Endodermal cell (in vitro differentiated cells): ENCODE results near the gene SMARCA1. TPM values are rescaled to one million over a fixed set of nuclear protein-coding genes. Genes with fewer than 3 reads are reported as not detected.
"Not testable (repeated sequence)": the region's sequence is repeated elsewhere in the genome, so short reads cannot be mapped to it uniquely, and the experiment has no call there.

ENCODE experiments used
- DNase-seq: peaks from one replicate; pipeline ENCODE4 v3.0.0-alpha.2; 2017
- H3K27ac ChIP-seq: 2 replicates; pipeline ENCODE4 v1.5.1; 2013; ENCODE audit warnings: mild to moderate bottlenecking, low read depth, low read length, moderate library complexity
- H3K27me3 ChIP-seq: 2 replicates; pipeline ENCODE4 v1.6.1; 2013; ENCODE audit warnings: mild to moderate bottlenecking, low read length, moderate library complexity; ENCODE audit not compliant: insufficient read depth, control insufficient read depth, poor library complexity, severe bottlenecking
- H3K36me3 ChIP-seq: 2 replicates; pipeline ENCODE4 v1.7.0; 2013; ENCODE audit warnings: mild to moderate bottlenecking, low read length, moderate library complexity; ENCODE audit not compliant: control insufficient read depth, insufficient read depth
- H3K4me1 ChIP-seq: one replicate; pipeline ENCODE4 v1.7.0; 2013; ENCODE audit warnings: low read length; ENCODE audit not compliant: control insufficient read depth, insufficient read depth
- H3K4me3 ChIP-seq: 2 replicates; pipeline ENCODE4 v1.5.1; 2013; ENCODE audit warnings: mild to moderate bottlenecking, low read length, moderate library complexity
- H3K9ac ChIP-seq: 2 replicates; pipeline ENCODE4 v1.6.1; 2013; ENCODE audit warnings: mild to moderate bottlenecking, low read length, moderate library complexity; ENCODE audit not compliant: poor library complexity, severe bottlenecking; ENCODE audit errors: extremely low read depth
- H3K9me3 ChIP-seq: 2 replicates; pipeline ENCODE4 v1.6.1; 2013; ENCODE audit warnings: mild to moderate bottlenecking, low read length, moderate library complexity; ENCODE audit not compliant: control insufficient read depth
- H3K27ac Mint-ChIP-seq: 2 replicates; pipeline ENCODE4 v1.8.0; 2020; ENCODE audit warnings: mixed read lengths
- H3K27me3 Mint-ChIP-seq: 2 replicates; pipeline ENCODE4 v1.8.0; 2021; ENCODE audit warnings: mild to moderate bottlenecking, mixed read lengths; ENCODE audit not compliant: insufficient read depth
- H3K36me3 Mint-ChIP-seq: 2 replicates; pipeline ENCODE4 v1.8.0; 2020; ENCODE audit warnings: low read depth, mixed read lengths
- H3K4me1 Mint-ChIP-seq: 2 replicates; pipeline ENCODE4 v1.8.0; 2020; ENCODE audit warnings: mixed read lengths
- H3K4me3 Mint-ChIP-seq: 2 replicates; pipeline ENCODE4 v1.8.0; 2020; ENCODE audit warnings: mild to moderate bottlenecking, moderate library complexity, mixed read lengths
- H3K9me3 Mint-ChIP-seq: 2 replicates; pipeline ENCODE4 v1.8.0; 2020; ENCODE audit warnings: mild to moderate bottlenecking, mixed read lengths
- CTCF ChIP-seq: fragments of 200-600 bp; sonication (generic); conservative IDR thresholded peaks from 2 replicates; pipeline ENCODE4 v1.5.0; 2021; ENCODE audit warnings: antibody characterized with exemption, mild to moderate bottlenecking
- WGBS, 2 experiments: methylation state at CpG; one replicate each; pipeline versions ENCODE4 v1.1.5 to v1.1.7; 2013; ENCODE audit warnings: missing lambda C conversion rate in 2 of 2, mixed read lengths in 1 of 2; ENCODE audit not compliant: insufficient coverage in 1 of 2, insufficient read length in 1 of 2; 5-methylcytosine and 5-hydroxymethylcytosine counted together
- total RNA-seq, 2 donors: library from RNA; stranded (reverse); fragmentation: NEBNext Ultra II Directional in 1 of 2; extraction: Animal tissue kit (Norgen Biotek cat#: 25700) in 1 of 2; gene quantifications; 2 replicates in 1 of 2; 3 replicates in 1 of 2; pipeline ENCODE4 v1.2.1, GENCODE V29; 2021

Gene SMARCA1
- total RNA-seq, 2 donors from 2014 or later: 83.3 to 146 TPM

DNA sequence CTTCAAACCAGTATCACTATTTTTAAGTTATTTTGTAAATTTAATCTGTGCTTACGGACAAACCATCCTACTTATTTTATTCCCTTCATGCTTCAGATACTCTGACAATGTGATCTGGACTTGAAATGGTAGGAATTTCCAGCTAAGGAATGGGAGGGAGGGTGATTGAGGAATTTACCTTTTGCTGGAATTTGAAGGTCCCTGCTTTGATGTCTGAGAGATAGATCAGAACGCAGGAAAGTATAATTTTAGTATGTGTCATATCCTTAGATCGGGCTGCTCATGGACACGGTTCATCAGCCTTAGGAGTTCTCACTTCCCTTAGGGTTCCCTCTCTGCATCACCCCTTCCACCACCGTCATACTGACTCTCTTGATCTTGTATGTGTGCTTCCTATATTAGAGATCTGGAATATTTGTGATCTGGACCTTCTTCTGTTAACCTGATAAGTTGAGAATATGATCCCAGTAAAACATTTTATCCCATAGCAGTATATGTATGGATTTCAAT lies 33.6 kb upstream of the SMARCA1 start:
- Histone ChIP-seq H3K27ac (no peak overlapping the region), H3K9me3 (no peaks in the 10 kb centered on the region), H3K9ac (no peak overlapping the region), H3K4me1 (no peaks in the 10 kb centered on the region), H3K27me3 (no peaks in the 10 kb centered on the region), H3K4me3 (no peak overlapping the region), H3K36me3 (peaks cover 32% of the 10 kb centered on the region)
- peaks cover 55% of the 10 kb centered on the region for H3K36me3 Mint-ChIP-seq
- H3K27ac Mint-ChIP-seq: no peak overlapping the region
- no peak for DNase-seq
- no peaks in the 10 kb centered on the region for H3K9me3 Mint-ChIP-seq
- WGBS, 2 experiments: 93% methylated on average over 3 of the region's 5 CpGs; no CpG with 5 or more reads in 1 of the 2 experiments
- no peak overlapping the region for H3K4me3 Mint-ChIP-seq
- H3K27me3 Mint-ChIP-seq: no peaks in the 10 kb centered on the region
- H3K4me1 Mint-ChIP-seq: no peaks in the 10 kb centered on the region
- TF ChIP-seq CTCF: no peak

DNA sequence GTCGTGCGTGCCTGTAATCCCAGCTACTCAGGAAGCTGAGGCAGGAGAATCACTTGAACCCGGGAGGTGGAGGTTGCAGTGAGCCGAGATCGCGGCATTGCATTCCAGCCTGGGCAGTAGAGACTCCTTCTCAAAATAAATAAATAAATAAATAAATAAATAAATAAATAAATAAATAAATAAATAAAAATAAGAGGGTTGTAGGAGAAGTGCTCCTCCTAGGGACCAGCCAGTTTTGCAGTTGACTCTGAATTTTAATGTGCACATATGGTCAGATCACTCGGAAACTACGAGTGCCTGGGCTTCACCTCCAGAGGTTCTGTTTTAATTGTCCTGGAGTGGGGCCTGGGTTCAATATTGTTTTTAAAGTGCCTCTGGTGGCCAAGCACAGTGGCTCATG lies 31.5 kb upstream of the SMARCA1 start:
- not testable (repeated sequence) for H3K9me3 ChIP-seq, H3K4me1 ChIP-seq, H3K9me3 Mint-ChIP-seq, H3K4me3 ChIP-seq, H3K9ac ChIP-seq, H3K4me1 Mint-ChIP-seq, H3K4me3 Mint-ChIP-seq, H3K27me3 ChIP-seq, H3K27ac Mint-ChIP-seq, H3K27me3 Mint-ChIP-seq, H3K27ac ChIP-seq, DNase-seq
- WGBS, 2 experiments: 98 to 100% methylated on average over 4 to 5 of the region's 8 CpGs
- H3K36me3 Mint-ChIP-seq: peaks cover 47% of the 10 kb centered on the region
- H3K36me3 ChIP-seq: peaks cover 12% of the 10 kb centered on the region

DNA sequence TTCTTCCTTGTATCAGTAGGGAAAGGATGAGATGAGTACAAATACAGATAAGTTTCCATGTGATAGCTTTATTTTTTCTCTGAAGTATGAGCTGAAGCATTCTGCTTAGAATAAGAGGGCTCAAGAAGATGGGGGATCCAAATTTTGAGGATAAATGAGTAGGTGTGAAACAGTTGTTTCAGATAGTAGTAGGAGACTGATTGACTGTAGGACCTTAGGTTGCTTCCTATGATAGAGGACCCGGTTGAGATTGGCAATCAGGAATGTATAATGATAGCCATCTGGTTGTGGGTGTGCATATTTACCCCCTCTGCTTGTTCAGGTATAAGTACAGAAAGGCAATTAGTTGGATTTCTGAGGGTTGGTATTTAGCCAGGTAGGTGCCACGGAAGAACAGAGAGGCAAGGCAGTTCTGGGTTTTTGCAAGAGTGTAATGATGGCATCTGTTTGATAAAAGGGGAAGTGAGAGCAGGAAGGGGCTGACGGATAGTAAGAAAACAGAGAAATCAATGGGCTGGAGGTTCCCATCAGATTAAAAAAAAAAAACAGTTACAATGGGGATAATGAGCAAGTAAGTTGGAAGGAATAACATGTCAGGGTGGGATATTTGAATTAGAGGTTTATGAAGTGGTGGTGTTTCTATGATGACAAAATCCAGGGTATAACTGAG lies 30.5 kb upstream of the SMARCA1 start:
- H3K27ac ChIP-seq: no peak overlapping the region
- H3K36me3 ChIP-seq: peaks cover 10% of the 10 kb centered on the region
- Mint-ChIP-seq H3K4me3 (no peak overlapping the region), H3K4me1 (no peaks in the 10 kb centered on the region), H3K9me3 (no peaks in the 10 kb centered on the region), H3K27ac (no peak overlapping the region), H3K27me3 (no peaks in the 10 kb centered on the region), H3K36me3 (peaks cover 46% of the 10 kb centered on the region)
- no peaks in the 10 kb centered on the region for H3K27me3 ChIP-seq
- no peaks in the 10 kb centered on the region for H3K9me3 ChIP-seq
- no peak for DNase-seq
- H3K9ac ChIP-seq: no peak overlapping the region
- 75 to 92% methylated on average over 1 to 3 of the region's 3 CpGs for WGBS, 2 experiments
- no peaks in the 10 kb centered on the region for H3K4me1 ChIP-seq
- no peak for TF ChIP-seq CTCF
- no peak overlapping the region for H3K4me3 ChIP-seq
